Fibroblast of lung (primary cell): ENCODE measurements around the gene CAPN15. TPM values are rescaled to one million over a fixed set of nuclear protein-coding genes. Genes with fewer than 3 reads are reported as not detected.

Source experiments
- DNase-seq, 2 donors: peaks; one replicate each; pipeline versions ENCODE4 v3.0.0 to v3.0.0-alpha.2; 2010; ENCODE audit warnings: low read depth in 2 of 2
- H2AFZ ChIP-seq: 2 replicates; pipeline ENCODE4 v1.5.1; 2012; ENCODE audit warnings: low read length, control low read depth, inconsistent platforms
- H3K27ac ChIP-seq: 2 replicates; pipeline ENCODE4 v1.5.1; 2011; ENCODE audit warnings: low read length, control low read depth; ENCODE audit not compliant: insufficient read depth
- H3K27me3 ChIP-seq: 2 replicates; pipeline ENCODE4 v1.5.1; 2011; ENCODE audit warnings: mild to moderate bottlenecking, low read length; ENCODE audit not compliant: control insufficient read depth, insufficient read depth
- H3K36me3 ChIP-seq: 2 replicates; pipeline ENCODE4 v1.5.1; 2011; ENCODE audit warnings: low read length; ENCODE audit not compliant: control insufficient read depth, insufficient read depth
- H3K4me1 ChIP-seq: 2 replicates; pipeline ENCODE4 v1.5.1; 2011; ENCODE audit warnings: low read length; ENCODE audit not compliant: control insufficient read depth, insufficient read depth; ENCODE audit errors: extremely low read depth
- H3K4me2 ChIP-seq: 2 replicates; pipeline ENCODE4 v1.5.1; 2011; ENCODE audit warnings: low read length, control low read depth; ENCODE audit not compliant: insufficient read depth; ENCODE audit errors: extremely low read depth
- H3K4me3 ChIP-seq, 4 experiments: fragments of 200-600 bp in 1 of 4; sonication (generic) in 1 of 4; replicated peaks in 1 of 4; 2 replicates each; pipeline ENCODE4 v1.5.1; 2011 to 2016; ENCODE audit warnings: low read length in 4 of 4, low read depth in 3 of 4, mild to moderate bottlenecking in 3 of 4, control low read depth in 2 of 4, inconsistent platforms in 1 of 4, mixed read lengths in 1 of 4; ENCODE audit not compliant: insufficient read depth in 1 of 4; ENCODE audit errors: control extremely low read depth in 1 of 4
- H3K79me2 ChIP-seq: 2 replicates; pipeline ENCODE4 v1.5.1; 2012; ENCODE audit warnings: mild to moderate bottlenecking, low read length, inconsistent platforms; ENCODE audit not compliant: control insufficient read depth, insufficient read depth
- H3K9ac ChIP-seq: 2 replicates; pipeline ENCODE4 v1.5.1; 2011; ENCODE audit warnings: mild to moderate bottlenecking, low read length, control low read depth; ENCODE audit not compliant: insufficient read depth
- H3K9me3 ChIP-seq: 2 replicates; pipeline ENCODE4 v1.5.1; 2012; ENCODE audit warnings: low read depth, low read length; ENCODE audit not compliant: control insufficient read depth, insufficient read depth
- H4K20me1 ChIP-seq: 2 replicates; pipeline ENCODE4 v1.5.1; 2011; ENCODE audit warnings: low read length; ENCODE audit not compliant: control insufficient read depth, insufficient read depth; ENCODE audit errors: extremely low read depth
- EZH2 ChIP-seq: IDR thresholded peaks from 2 replicates; pipeline ENCODE4 v1.5.1; 2012; ENCODE audit warnings: low read length, control low read depth, mild to moderate bottlenecking; ENCODE audit errors: missing control alignments
- polyA plus RNA-seq, 2 donors: library from polyadenylated mRNA; depleted of rRNA in 1 of 2; stranded (reverse) in 1 of 2; unstranded in 1 of 2; fragments of >200 nt; gene quantifications; 2 replicates each; pipeline ENCODE4 v1.2.1, GENCODE V29; 2011 to 2012; ENCODE audit warnings: missing spikeins in 1 of 2
- total RNA-seq: library from RNA; depleted of rRNA; stranded (reverse); fragments of >200 nt; gene quantifications from 2 replicates; pipeline ENCODE4 v1.2.1, GENCODE V29; 2014
- TF ChIP-seq, protein P1 (sequence below), 2 donors: IDR thresholded peaks in 1 of 2; conservative IDR thresholded peaks in 1 of 2; 1 replicate in 1 of 2; 2 replicates in 1 of 2; pipeline ENCODE4 v1.5.1; 2011 to 2012; ENCODE audit warnings: low read length in 2 of 2, control low read depth in 1 of 2, inconsistent platforms in 1 of 2, low read depth in 1 of 2, mild to moderate bottlenecking in 1 of 2

The CAPN15 gene
- total and polyA plus RNA-seq, 2 donors (not counting 1 experiment from before 2014, with no cell fraction given), result 4.1 to 21.3 TPM

- Histone ChIP-seq H4K20me1 (no peaks in the 10 kb centered on the region), H3K4me1 (no peaks in the 10 kb centered on the region), H3K4me2 (no peak overlapping the region), H3K9ac (no peak overlapping the region), H3K4me3 (no peak overlapping the region), H3K27me3 (no peaks in the 10 kb centered on the region), H3K36me3 (peaks cover 3% of the 10 kb centered on the region), H3K27ac (no peak overlapping the region), H2AFZ (no peak overlapping the region), H3K9me3 (no peaks in the 10 kb centered on the region), H3K79me2 (no peaks in the 10 kb centered on the region)
- peak in 1 of 2 donors; percentile 26 for DNase-seq
- TF ChIP-seq, protein P1, sequence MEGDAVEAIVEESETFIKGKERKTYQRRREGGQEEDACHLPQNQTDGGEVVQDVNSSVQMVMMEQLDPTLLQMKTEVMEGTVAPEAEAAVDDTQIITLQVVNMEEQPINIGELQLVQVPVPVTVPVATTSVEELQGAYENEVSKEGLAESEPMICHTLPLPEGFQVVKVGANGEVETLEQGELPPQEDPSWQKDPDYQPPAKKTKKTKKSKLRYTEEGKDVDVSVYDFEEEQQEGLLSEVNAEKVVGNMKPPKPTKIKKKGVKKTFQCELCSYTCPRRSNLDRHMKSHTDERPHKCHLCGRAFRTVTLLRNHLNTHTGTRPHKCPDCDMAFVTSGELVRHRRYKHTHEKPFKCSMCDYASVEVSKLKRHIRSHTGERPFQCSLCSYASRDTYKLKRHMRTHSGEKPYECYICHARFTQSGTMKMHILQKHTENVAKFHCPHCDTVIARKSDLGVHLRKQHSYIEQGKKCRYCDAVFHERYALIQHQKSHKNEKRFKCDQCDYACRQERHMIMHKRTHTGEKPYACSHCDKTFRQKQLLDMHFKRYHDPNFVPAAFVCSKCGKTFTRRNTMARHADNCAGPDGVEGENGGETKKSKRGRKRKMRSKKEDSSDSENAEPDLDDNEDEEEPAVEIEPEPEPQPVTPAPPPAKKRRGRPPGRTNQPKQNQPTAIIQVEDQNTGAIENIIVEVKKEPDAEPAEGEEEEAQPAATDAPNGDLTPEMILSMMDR (conservative IDR thresholded peaks at IDR 0.05 in 1 of 2, IDR thresholded peaks at IDR 0.05 in 1 of 2; ENCODE audit: low read depth in 1 of 2, low read length in 2 of 2), result no peak
- TF ChIP-seq EZH2, result no peak
Observed at GRCh38 chr16:483341-484075, 44.0 kb upstream of the CAPN15 start.

GRCh38 chr16:489606-490005 is 37.9 kb upstream of the CAPN15 start:
- no peak for DNase-seq
- no peak overlapping the region for H2AFZ ChIP-seq
- H3K4me2 ChIP-seq, result no peak overlapping the region
- no peaks in the 10 kb centered on the region for H3K79me2 ChIP-seq
- TF ChIP-seq, protein P1 (conservative IDR thresholded peaks at IDR 0.05 in 1 of 2, IDR thresholded peaks at IDR 0.05 in 1 of 2; ENCODE audit: low read depth in 1 of 2, low read length in 2 of 2), result no peak
- no peak for TF ChIP-seq EZH2
- no peaks in the 10 kb centered on the region for H3K27me3 ChIP-seq
- no peaks in the 10 kb centered on the region for H3K36me3 ChIP-seq
- no peaks in the 10 kb centered on the region for H3K4me1 ChIP-seq
- no peak overlapping the region for H3K4me3 ChIP-seq
- no peak overlapping the region for H3K27ac ChIP-seq
- no peak overlapping the region for H3K9ac ChIP-seq
- H3K9me3 ChIP-seq, result no peaks in the 10 kb centered on the region
- no peaks in the 10 kb centered on the region for H4K20me1 ChIP-seq

- Histone ChIP-seq H3K79me2 (no peaks in the 10 kb centered on the region), H3K4me3 (no peak overlapping the region), H4K20me1 (no peaks in the 10 kb centered on the region), H3K4me1 (no peaks in the 10 kb centered on the region), H3K27me3 (no peaks in the 10 kb centered on the region), H3K9me3 (no peaks in the 10 kb centered on the region), H2AFZ (no peak overlapping the region), H3K9ac (no peak overlapping the region), H3K27ac (no peak overlapping the region), H3K4me2 (no peak overlapping the region), H3K36me3 (no peaks in the 10 kb centered on the region)
- no peak for DNase-seq
- TF ChIP-seq, protein P1 (conservative IDR thresholded peaks at IDR 0.05 in 1 of 2, IDR thresholded peaks at IDR 0.05 in 1 of 2; ENCODE audit: low read depth in 1 of 2, low read length in 2 of 2), result no peak
- TF ChIP-seq EZH2, result no peak
Observed at GRCh38 chr16:490768-491167, 36.7 kb upstream of the CAPN15 start.
